Right cardiac atrium (tissue), 5 donors: Measurements from ENCODE around the gene PXYLP1. TPM values are rescaled to one million over a fixed set of nuclear protein-coding genes. Genes with fewer than 3 reads are reported as not detected.
"Not testable (repeated sequence)": the region's sequence is repeated elsewhere in the genome, so short reads cannot be mapped to it uniquely, and the experiment has no call there.

Source experiments
- ATAC-seq, 2 donors: fragments of 200-7000 bp; cut with Tn5 transposase; one replicate each; pipeline versions ENCODE4 v1.8.0 to v1.9.1; 2020; ENCODE audit warnings: moderate library complexity in 2 of 2, mild to moderate bottlenecking in 1 of 2
- DNase-seq, 3 donors: peaks; one replicate each; pipeline ENCODE4 v3.0.0-alpha.2; 2020
- H3K27ac ChIP-seq: one replicate; pipeline ENCODE4 v1.5.1; 2013; ENCODE audit warnings: mild to moderate bottlenecking, low read length, control low read depth, moderate library complexity
- H3K27me3 ChIP-seq: one replicate; pipeline ENCODE4 v1.6.1; 2013; ENCODE audit not compliant: control insufficient read depth, insufficient read depth
- H3K4me1 ChIP-seq: one replicate; pipeline ENCODE4 v1.6.1; 2013; ENCODE audit warnings: low read length; ENCODE audit not compliant: control insufficient read depth, insufficient read depth
- H3K4me3 ChIP-seq: one replicate; pipeline ENCODE4 v1.5.1; 2013; ENCODE audit warnings: low read length, control low read depth
- H3K9me3 ChIP-seq: one replicate; pipeline ENCODE4 v1.6.1; 2013; ENCODE audit warnings: low read length; ENCODE audit not compliant: control insufficient read depth
- WGBS: extraction: QIAGEN DNeasy Blood & Tissue Kit; methylation state at CpG from one replicate; pipeline ENCODE4 v1.1.7; 2013; 5-methylcytosine and 5-hydroxymethylcytosine counted together
- intact Hi-C, 4 donors: fragments of 100-400 bp; cut with DNase I; formaldehyde crosslinking; loops; one replicate each; pipeline versions ENCODE4 v1.11.0 to v1.14.0; 2022 to 2023
- polyA plus RNA-seq: library from polyadenylated mRNA; stranded (reverse); fragments of 200-250 nt; gene quantifications from one replicate; pipeline ENCODE4 v1.2.3, GENCODE V29; 2013
- total RNA-seq, 4 donors: library from RNA; stranded (reverse); fragmentation: NEBNext Ultra II Directional; extraction: Animal tissue kit (Norgen Biotek cat#: 25700); gene quantifications; one replicate each; pipeline ENCODE4 v1.2.1, GENCODE V29; 2021
- donor health status: healthy with polysubstance abuse.
- donor health status: DM: no; HTN: yes; CAD: no.
- donor health status: DM: no; HTN: no; CAD: no.
- donor health status: DM: no; HTN: yes; CAD: no; lungs with severe emphysema.
- donor health status: DM: yes; HTN: yes; CAD: no.

The PXYLP1 gene
- total and polyA plus RNA-seq, 5 donors, result 5.1 to 15.1 (median 12.3) TPM

DNA sequence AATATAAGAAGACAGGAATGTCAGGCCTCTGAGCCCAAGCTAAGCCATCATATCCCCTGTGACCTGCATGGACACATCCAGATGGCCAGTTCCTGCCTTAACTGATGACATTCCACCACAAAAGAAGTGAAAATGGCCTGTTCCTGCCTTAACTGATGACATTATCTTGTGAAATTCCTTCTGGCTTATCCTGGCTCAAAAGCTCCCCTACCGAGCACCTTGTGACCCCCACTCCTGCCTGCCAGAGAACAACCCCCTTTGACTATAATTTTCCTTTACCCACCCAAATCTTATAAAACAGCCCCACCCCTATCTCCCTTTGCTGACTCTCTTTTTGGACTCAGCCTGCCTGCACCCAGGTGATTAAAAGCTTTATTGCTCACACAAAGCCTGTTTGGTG, 20.3 kb upstream of the PXYLP1 start:
- H3K4me1 ChIP-seq, H3K27me3 ChIP-seq, H3K27ac ChIP-seq, intact Hi-C loops, DNase-seq, H3K4me3 ChIP-seq, H3K9me3 ChIP-seq, ATAC-seq: not testable (repeated sequence)
- 71% methylated on average over 1 of the region's 1 CpG for whole genome bisulfite sequencing

DNA sequence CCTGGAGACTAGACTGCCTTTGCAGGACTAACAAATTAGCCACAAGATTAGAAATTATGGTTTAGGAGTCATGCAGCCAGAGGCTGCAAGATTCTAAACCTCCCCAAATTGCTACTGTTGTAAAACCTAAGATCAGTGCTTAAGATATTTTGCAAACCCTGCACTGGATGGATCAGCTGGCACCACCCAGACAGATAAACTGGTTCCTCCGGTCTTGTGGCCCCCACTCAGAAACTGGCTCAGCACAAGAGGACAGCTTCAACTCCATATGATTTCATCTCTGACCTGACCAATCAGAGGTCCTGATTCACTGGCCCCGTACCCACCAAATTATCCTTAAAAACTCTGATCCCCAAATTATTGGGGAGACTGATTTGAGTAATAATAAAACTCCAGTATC, 19.5 kb upstream of the PXYLP1 start:
- H3K4me1 ChIP-seq, result no peaks in the 10 kb centered on the region
- DNase-seq (no peak), ATAC-seq (no peak)
- 84% methylated on average over 2 of the region's 2 CpGs for WGBS
- H3K27me3 ChIP-seq, result no peaks in the 10 kb centered on the region
- intact Hi-C loops, result no loop called here
- H3K9me3 ChIP-seq, result no peaks in the 10 kb centered on the region
- no peak overlapping the region for H3K27ac ChIP-seq
- H3K4me3 ChIP-seq, result no peak overlapping the region

DNA sequence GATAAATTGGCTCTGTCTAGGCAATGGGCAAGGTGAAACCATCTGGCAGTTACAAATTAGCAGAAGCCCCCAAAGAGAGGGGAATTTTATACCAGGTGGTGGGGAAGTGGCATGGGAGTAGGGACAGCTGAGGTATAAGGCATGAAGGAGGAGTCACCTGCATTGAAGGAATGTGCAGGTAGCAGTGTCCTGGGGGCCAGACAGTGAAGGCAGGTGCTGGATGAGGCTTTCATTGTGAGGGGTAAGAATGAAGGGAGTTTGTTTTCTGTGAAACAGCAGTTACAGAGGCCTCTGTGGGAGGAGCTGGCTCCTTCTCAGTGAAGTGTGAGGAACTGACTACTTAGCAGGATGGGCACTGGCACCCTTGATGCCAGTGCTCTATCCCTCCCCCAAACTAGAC, 19.1 kb upstream of the PXYLP1 start:
- no peak for DNase-seq
- no peaks in the 10 kb centered on the region for H3K27me3 ChIP-seq
- no peaks in the 10 kb centered on the region for H3K4me1 ChIP-seq
- H3K9me3 ChIP-seq, result no peaks in the 10 kb centered on the region
- H3K4me3 ChIP-seq, result no peak overlapping the region
- no peak overlapping the region for H3K27ac ChIP-seq
- intact Hi-C loops, result no loop called here
- ATAC-seq, result no peak

DNA sequence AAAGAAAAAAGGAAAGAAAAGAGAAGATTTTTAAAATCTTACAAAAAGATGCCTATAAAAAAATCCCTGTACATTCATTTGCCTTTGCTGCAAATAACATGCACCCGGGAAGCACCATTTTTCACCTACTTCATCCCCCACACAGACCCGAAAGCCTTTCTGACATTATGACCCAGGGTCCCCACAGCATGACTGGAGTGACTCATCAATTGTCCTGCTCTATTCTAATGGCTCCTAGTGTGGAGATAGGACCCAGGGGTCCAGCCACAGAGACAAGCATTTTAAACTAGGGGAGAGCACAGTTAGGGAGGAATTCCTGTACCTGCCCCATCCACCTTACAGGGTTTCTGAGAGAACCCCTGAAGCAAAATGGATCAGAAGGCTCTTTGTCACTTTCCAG, 14.7 kb upstream of the PXYLP1 start:
- ATAC-seq, result no peak
- H3K4me1 ChIP-seq, result no peaks in the 10 kb centered on the region
- no peak for DNase-seq
- no peaks in the 10 kb centered on the region for H3K9me3 ChIP-seq
- H3K4me3 ChIP-seq, result no peak overlapping the region
- H3K27ac ChIP-seq, result no peak overlapping the region
- 72% methylated on average over 2 of the region's 2 CpGs for WGBS
- no peaks in the 10 kb centered on the region for H3K27me3 ChIP-seq
- intact Hi-C loops, result no loop called here

DNA sequence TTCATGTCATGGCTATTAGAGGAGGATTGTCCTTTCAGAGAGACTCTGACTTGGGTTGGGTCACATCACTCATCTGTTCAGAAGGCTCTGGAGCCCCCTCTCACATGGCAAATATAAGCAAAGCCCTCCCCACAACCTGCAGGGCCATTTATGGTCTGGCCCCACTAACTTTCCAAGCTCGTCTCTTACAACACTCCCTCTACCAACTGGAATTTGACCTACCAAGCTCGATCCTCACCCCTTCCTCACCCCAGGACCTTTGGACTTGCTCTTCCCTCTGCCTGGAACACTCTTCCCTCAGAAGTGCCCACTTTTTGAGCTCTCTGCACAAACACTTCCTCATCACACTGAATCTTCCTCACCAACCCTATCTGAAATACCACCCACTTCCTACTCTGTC, 14.2 kb upstream of the PXYLP1 start:
- no peaks in the 10 kb centered on the region for H3K9me3 ChIP-seq
- ATAC-seq, result no peak
- DNase-seq, result no peak
- WGBS, result 83% methylated on average over 2 of the region's 2 CpGs
- H3K4me1 ChIP-seq, result no peaks in the 10 kb centered on the region
- H3K27me3 ChIP-seq, result no peaks in the 10 kb centered on the region
- H3K27ac ChIP-seq, result no peak overlapping the region
- intact Hi-C loops, result no loop called here
- no peak overlapping the region for H3K4me3 ChIP-seq

DNA sequence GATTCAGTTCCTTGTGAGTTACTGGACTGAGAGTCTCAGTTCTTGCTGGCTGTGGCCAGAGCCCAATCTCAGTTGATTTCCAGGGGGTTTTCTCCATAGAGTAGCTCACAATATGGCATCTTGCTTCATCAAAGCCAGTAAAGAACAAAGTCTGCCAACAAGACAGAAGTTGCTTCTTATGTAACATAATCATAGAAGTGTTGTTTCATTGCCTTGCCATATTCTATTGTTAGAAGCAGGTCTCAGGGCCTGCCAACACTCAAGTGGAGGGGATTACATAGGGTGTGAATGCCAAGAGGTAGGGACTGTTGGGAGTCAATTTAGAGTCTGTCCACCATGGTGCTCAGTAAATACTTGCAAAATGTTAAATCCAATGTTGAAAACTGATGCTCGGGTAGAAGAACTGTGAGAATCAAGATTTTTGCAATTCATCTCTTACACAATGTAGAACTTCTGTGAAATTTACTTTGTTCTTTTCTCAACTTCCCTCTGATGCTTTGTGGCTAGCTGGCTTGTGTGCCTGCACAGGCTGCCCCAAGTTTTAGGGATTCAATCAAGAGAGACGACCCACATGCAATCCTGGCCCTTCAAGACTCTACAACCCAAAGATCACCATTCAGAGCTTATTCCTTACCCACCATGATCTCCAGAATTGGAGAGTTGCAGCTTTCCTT, 13.3 kb upstream of the PXYLP1 start:
- DNase-seq (no peak), ATAC-seq (peak; percentile 54 to 58)
- no peaks in the 10 kb centered on the region for H3K9me3 ChIP-seq
- peak overlapping the region; percentile 8 for H3K27ac ChIP-seq
- H3K4me3 ChIP-seq, result no peak overlapping the region
- H3K27me3 ChIP-seq, result no peaks in the 10 kb centered on the region
- WGBS, result 57% methylated on average over 2 of the region's 2 CpGs
- H3K4me1 ChIP-seq, result no peaks in the 10 kb centered on the region
- intact Hi-C loops, result no loop called here

DNA sequence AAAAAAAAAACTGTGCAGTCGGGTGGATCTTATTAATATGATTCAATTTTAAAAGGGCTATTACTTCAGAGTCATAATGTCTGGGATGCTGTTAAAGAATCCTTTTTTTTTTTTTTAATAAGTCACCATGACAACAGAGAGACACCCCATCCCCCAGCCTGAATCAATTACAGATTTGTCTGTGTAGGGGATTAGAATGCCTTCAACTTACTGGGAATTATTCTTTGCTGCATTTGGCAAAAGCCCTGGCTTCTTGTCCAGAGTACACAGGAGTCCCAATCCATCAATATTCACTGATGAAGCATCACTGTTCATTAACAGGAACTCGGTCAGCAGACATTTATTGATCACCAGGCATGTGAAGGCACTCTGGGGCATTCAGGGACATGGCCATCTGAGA, 12.7 kb upstream of the PXYLP1 start:
- 77% methylated on average over 2 of the region's 2 CpGs for WGBS
- no peak overlapping the region for H3K27ac ChIP-seq
- H3K27me3 ChIP-seq, result no peaks in the 10 kb centered on the region
- DNase-seq, result no peak
- H3K4me3 ChIP-seq, result no peak overlapping the region
- intact Hi-C loops, result no loop called here
- no peaks in the 10 kb centered on the region for H3K9me3 ChIP-seq
- H3K4me1 ChIP-seq, result no peaks in the 10 kb centered on the region
- ATAC-seq, result no peak

DNA sequence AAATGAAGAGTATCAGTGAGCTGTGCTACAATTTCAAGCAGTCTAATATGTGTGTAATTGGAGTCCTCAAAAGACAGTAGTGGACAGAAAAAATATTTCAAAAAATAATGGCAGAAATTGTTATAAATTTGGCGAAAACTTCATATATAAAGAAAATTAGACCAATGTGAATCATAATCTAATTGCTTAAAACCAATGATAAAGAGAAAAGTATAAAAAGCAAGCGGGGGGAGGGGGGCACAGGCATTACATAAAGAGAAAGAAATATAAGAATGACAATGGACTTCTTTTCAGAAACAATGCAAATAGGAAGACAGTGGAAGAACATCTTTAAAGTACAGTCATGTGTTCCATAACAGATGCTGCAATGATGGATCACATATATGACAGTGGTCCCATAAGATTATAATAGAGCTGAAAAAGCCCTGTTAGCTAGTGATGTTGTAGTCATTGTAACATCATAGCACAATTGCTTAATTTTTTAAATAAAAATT, 7.9 kb upstream of the PXYLP1 start:
- intact Hi-C loops, result no loop called here
- 97% methylated on average over 2 of the region's 2 CpGs for WGBS
- DNase-seq (no peak), ATAC-seq (no peak)
- H3K27ac ChIP-seq, result no peak overlapping the region
- no peaks in the 10 kb centered on the region for H3K9me3 ChIP-seq
- no peak overlapping the region for H3K4me3 ChIP-seq
- H3K4me1 ChIP-seq, result no peaks in the 10 kb centered on the region
- H3K27me3 ChIP-seq, result no peaks in the 10 kb centered on the region

DNA sequence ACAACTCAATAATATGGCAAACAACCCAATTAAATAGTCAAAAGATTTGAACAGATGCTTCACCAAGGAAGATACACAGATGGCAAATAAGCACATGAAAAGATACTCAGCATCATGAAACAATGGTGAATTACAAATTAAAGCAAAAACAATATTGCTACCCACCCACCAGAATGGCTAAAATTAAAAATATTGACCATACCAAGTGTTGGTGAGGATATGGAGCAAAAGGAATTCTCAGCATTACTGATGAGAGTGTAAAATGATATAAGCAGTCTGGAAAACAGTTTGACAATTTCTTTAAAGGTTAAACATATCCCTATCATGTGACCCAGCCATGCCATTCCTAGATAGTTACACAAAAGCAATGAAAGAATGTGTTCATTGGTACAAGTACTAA, 5.7 kb upstream of the PXYLP1 start:
- H3K27me3 ChIP-seq, result no peaks in the 10 kb centered on the region
- H3K4me1 ChIP-seq, result no peaks in the 10 kb centered on the region
- intact Hi-C loops, result no loop called here
- H3K27ac ChIP-seq, result no peak overlapping the region
- ATAC-seq, result no peak
- no peaks in the 10 kb centered on the region for H3K9me3 ChIP-seq
- H3K4me3 ChIP-seq, result no peak overlapping the region
- DNase-seq, result no peak

DNA sequence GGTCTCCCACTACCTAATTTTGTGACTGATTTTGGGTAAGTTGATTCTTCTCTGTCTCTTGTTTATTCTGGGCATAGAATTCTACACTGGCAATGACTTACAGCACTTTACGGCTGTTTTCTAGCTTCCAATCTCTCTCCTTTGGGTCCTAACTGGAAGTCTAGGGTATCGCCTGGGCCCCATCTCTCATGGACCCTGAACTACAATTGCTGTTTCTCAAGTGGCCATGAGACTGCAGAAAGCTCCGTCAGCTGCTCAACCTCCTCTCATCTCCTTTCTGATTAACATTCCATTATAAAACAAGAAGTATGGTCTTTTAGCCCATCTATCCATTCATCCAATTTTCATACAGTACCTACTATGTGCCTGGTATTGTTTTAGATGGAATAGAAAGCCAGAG, 4.4 kb upstream of the PXYLP1 start:
- no peak for ATAC-seq
- H3K4me3 ChIP-seq, result no peak overlapping the region
- no peaks in the 10 kb centered on the region for H3K9me3 ChIP-seq
- no peaks in the 10 kb centered on the region for H3K4me1 ChIP-seq
- no peaks in the 10 kb centered on the region for H3K27me3 ChIP-seq
- WGBS, result 87% methylated on average over 3 of the region's 3 CpGs
- no peak for DNase-seq
- no peak overlapping the region for H3K27ac ChIP-seq
- intact Hi-C loops, result no loop called here

DNA sequence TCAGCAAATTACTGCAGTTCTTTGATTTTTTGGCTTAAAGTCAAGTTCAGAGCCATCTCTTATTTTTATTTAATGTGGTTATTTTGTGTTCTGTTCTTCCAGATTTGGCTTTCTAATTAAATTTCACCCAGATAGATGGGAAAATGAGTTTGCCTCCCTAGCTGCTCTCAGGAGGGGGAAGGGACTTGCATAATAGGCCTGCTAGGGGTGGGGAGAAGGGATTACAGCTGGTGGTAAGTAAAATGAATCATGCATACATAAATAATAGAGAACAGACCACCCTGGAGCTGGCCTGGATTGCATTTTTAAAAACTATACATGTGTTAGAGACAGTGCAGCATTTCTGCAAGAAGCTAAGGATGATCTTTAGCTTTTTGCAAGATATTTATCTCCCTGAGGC, 3.9 kb upstream of the PXYLP1 start:
- intact Hi-C loops, result no loop called here

DNA sequence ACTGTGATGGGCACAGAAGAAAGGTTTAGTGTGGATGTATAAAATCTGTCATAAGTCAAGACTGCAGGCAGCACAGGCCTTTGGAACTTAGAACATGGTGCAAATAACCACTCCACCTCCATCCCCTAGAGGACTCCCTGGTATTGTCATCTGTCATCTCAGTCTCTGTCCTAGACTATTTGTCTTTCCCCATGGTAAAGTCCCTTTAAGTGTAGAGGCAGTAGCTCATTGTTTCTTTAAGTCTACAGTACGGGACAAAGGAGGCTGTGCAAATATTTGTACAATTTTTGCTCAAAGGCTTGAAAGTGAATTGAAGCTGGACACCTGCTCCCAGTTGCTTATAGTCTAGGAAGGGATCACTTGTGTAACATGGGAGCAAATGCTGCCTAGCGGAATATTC, 3.2 kb upstream of the PXYLP1 start:
- Histone ChIP-seq H3K9me3 (no peaks in the 10 kb centered on the region), H3K27me3 (no peaks in the 10 kb centered on the region), H3K27ac (no peak overlapping the region), H3K4me1 (no peaks in the 10 kb centered on the region), H3K4me3 (no peak overlapping the region)
- intact Hi-C loops, result no loop called here
- WGBS, result 92% methylated on average over 2 of the region's 2 CpGs
- DNase-seq, result no peak
- ATAC-seq, result no peak

More for the DNA sequence above, 3.9 kb upstream of the PXYLP1 start:
- DNase-seq (no peak), ATAC-seq (no peak)
- no peaks in the 10 kb centered on the region for H3K9me3 ChIP-seq
- no peak overlapping the region for H3K27ac ChIP-seq
- H3K4me1 ChIP-seq, result no peaks in the 10 kb centered on the region
- no peak overlapping the region for H3K4me3 ChIP-seq
- no peaks in the 10 kb centered on the region for H3K27me3 ChIP-seq
